GM12874 (cell line): ENCODE measurements around the gene RMDN2.

ENCODE experiments used
- CTCF ChIP-seq: IDR thresholded peaks from 2 replicates; pipeline ENCODE4 v1.5.1; 2011; ENCODE audit warnings: low read depth, mild to moderate bottlenecking, control low read depth, low read length, moderate library complexity; ENCODE audit not compliant: insufficient read depth

Gene RMDN2

GRCh38 chr2:37993143-37993542 is 68.1 kb downstream of the RMDN2 start:
- TF ChIP-seq CTCF, result no peak

GRCh38 chr2:37997629-37998028 is 72.5 kb downstream of the RMDN2 start:
- no peak for TF ChIP-seq CTCF

GRCh38 chr2:38000485-38001222 is 75.6 kb downstream of the RMDN2 start:
- no peak for TF ChIP-seq CTCF

- TF ChIP-seq CTCF, result no peak
These were observed 85.9 kb downstream of the RMDN2 start for GRCh38 chr2:38010995-38011394.

- TF ChIP-seq CTCF, result no peak
These were observed 88.2 kb downstream of the RMDN2 start for GRCh38 chr2:38013158-38013752.

- TF ChIP-seq CTCF, result no peak
These were observed 91.1 kb downstream of the RMDN2 start for GRCh38 chr2:38016219-38016618.

GRCh38 chr2:38017836-38018235 is 92.7 kb downstream of the RMDN2 start:
- no peak for TF ChIP-seq CTCF
